Astrocyte of the spinal cord (primary cell): ENCODE measurements around the gene LRRC2.
A peak's percentile ranks its signal among the peaks of the same experiment; 100 is the strongest.
"Not testable (repeated sequence)": the region's sequence is repeated elsewhere in the genome, so short reads cannot be mapped to it uniquely, and the experiment has no call there.

Experiments used
- DNase-seq: peaks from one replicate; pipeline ENCODE4 v3.0.0; 2011; ENCODE audit warnings: low read depth, low spot score
- H3K4me3 ChIP-seq: 2 replicates; pipeline ENCODE4 v1.5.1; 2011; ENCODE audit warnings: low read depth, mild to moderate bottlenecking, low read length, moderate library complexity
- CTCF ChIP-seq: IDR thresholded peaks from 2 replicates; pipeline ENCODE4 v1.5.1; 2012; ENCODE audit warnings: low read depth, mild to moderate bottlenecking, low read length, inconsistent platforms
- in situ Hi-C: cut with HindIII; loops from 2 replicates; pipeline ENCODE4 v1.10.0; 2017; ENCODE audit warnings: low sequenced_read_pairs

LRRC2 gene

DNA sequence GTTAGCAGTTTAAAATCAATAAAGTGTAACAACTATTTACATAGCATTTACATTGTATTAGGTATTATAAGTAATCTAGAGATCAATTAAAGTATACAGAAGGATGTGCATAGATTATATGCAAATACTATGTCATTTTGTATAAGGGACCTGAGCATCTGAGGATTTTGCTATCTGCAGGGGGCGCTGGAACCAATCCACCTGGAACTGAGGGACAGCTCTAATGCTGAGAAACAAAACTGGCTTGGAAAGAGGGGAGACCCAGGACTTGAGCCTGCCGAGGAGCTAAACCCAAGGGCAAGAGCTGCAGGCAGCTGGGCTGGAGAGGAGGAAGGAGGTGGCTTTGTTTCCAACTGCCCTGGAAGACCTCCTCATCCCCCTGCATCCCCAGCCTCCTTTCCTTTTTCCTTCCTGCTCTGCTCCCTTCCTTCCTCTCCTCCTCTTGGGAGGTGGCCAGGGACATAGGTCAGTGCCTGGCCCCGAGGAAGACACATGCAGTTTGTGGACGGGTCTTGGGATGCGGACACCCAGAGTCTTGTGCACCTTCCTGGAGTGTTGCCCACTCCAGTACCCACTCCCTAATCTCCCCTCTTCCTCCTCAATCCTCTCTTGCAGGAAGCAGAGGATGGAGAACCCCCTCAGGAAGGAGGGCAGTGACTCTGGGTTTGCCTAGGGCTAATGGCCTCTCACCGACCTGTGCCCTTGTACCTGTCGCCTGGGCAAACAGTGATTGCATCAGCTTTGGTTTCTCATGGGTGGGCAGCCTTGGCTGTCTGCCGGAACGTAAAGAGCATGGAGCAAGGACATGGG, 69.2 kb downstream of the LRRC2 start:
- DNase-seq, result no peak
- in situ Hi-C loops, result no loop called here
- no peak overlapping the region for H3K4me3 ChIP-seq
- TF ChIP-seq CTCF, result peak; percentile 51

DNA sequence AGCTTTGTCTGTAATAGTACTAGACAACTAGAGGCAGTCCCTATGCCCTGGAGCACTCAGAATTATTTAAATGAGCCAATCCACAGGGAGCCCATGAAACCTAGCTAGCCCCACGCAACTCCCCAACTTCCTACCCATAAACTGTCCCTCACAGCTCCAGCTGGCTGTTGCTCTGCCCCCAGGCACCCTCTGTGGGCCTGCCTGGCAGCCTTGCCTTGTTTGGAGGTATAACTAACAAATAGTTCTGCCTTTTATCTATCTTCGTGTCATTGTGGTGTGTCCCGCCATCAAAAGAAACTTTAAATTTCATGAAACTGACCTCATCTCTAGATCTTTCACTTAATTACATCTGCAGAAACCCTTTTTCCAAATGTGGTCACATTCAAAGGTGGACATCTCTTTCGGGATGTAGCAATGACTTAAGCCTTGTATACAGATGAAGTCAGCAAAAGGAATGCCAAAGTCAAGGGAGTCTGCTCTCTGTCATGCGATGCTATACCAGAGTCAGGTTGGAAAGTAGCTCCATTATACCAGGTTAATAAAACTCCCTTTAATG, 70.1 kb downstream of the LRRC2 start:
- in situ Hi-C loops, result no loop called here
- H3K4me3 ChIP-seq, result no peak overlapping the region
- no peak for TF ChIP-seq CTCF
- DNase-seq, result peak; percentile 67

- in situ Hi-C loops, H3K4me3 ChIP-seq, DNase-seq: not testable (repeated sequence)
These were observed 71.6 kb downstream of the LRRC2 start for GRCh38 chr3:46494491-46494890.

- no peak for TF ChIP-seq CTCF
- H3K4me3 ChIP-seq, result no peak overlapping the region
- in situ Hi-C loops, result no loop called here
- DNase-seq, result no peak
These were observed 73.1 kb downstream of the LRRC2 start for GRCh38 chr3:46492890-46493547.

- no peak for TF ChIP-seq CTCF
- H3K4me3 ChIP-seq, result no peak overlapping the region
- in situ Hi-C loops, result no loop called here
- DNase-seq, result no peak
These were observed 74.7 kb downstream of the LRRC2 start for GRCh38 chr3:46491089-46492070.

DNA sequence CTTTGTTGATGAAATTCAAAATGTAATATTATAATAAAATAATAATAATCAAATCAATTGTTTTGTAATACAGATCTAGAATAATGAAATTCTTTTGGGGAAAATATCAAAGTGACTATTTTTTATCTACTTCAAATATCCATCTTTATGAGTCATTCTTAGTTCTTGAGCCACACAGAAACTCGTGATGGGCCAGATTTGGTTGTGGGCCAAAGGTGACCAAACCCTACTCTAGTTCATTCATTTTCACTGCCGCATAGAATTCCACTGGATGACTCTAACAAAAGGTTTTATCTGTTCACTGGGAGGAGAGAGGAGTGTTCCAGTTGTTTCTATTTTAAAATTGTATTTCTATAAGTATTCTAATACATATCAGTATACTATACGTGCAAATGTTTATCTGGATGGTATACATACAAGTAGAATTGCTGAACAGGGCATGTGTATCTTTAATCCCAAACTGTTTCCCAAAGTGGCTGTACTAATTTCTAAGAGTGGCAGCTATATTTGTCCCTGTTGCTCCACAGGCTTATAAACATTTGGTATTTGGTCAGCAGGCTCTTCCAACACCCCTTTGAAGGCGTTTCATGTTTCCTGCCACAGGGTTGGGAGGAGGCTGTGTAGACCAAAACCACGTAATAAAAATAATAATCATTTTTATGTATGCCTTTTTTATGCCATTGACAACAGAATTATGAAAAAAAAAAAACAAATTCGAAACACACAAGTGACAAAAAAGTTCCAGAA, 75.6 kb downstream of the LRRC2 start:
- no peak overlapping the region for H3K4me3 ChIP-seq
- DNase-seq, result no peak
- in situ Hi-C loops, result no loop called here
- TF ChIP-seq CTCF, result no peak
